ENCODE measurements around the gene EPYC. TPM values are rescaled to one million over a fixed set of nuclear protein-coding genes. Genes with fewer than 3 reads are reported as not detected.

Gene EPYC
- total RNA-seq, 1 donor from 2014 or later, result not detected

DNA sequence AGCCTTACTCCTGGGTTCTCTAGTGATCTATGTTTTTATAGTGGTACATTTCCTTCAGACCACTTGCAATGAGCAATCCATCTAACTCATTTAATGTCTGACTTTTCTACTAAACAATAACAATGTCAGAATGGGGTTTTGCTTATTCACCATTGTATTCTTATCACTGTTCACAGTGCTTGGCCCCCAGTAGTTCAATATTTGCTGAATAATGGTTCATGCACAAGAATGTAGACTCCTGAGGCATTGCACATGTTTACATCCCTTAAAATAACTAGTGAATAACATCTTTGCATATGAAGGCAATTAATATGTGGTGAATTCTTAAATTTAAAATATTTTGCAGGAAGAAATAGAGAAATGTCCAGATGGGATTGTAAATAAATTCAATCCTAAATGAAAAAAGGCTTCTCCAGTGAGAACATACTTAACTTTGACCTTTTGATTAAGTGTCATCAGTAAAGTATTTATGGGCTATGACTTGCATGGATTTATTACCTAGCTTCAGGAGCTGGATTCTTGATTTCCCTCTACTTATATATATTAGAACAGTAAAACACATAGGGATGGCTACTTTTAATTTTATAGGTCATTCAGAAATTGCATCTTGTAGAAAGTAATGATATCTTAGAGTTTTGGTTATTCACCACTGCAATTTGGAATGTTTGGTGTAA, 53.2 kb downstream of the EPYC start:
- H3K4me3 Mint-ChIP-seq, result no peak overlapping the region
- H3K9me3 Mint-ChIP-seq, result peaks cover 3% of the 10 kb centered on the region
- H3K36me3 Mint-ChIP-seq, result no peaks in the 10 kb centered on the region
- TF ChIP-seq, protein P1, sequence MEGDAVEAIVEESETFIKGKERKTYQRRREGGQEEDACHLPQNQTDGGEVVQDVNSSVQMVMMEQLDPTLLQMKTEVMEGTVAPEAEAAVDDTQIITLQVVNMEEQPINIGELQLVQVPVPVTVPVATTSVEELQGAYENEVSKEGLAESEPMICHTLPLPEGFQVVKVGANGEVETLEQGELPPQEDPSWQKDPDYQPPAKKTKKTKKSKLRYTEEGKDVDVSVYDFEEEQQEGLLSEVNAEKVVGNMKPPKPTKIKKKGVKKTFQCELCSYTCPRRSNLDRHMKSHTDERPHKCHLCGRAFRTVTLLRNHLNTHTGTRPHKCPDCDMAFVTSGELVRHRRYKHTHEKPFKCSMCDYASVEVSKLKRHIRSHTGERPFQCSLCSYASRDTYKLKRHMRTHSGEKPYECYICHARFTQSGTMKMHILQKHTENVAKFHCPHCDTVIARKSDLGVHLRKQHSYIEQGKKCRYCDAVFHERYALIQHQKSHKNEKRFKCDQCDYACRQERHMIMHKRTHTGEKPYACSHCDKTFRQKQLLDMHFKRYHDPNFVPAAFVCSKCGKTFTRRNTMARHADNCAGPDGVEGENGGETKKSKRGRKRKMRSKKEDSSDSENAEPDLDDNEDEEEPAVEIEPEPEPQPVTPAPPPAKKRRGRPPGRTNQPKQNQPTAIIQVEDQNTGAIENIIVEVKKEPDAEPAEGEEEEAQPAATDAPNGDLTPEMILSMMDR (IDR thresholded peaks at IDR 0.05; ENCODE audit: unreplicated experiment), result no peak
- no peak for DNase-seq (ENCODE audit: low spot score in 2 of 2, unreplicated experiment in 2 of 2)
- H3K4me1 Mint-ChIP-seq, result peaks cover 20% of the 10 kb centered on the region
- no peak overlapping the region for H3K27ac Mint-ChIP-seq
- no peaks in the 10 kb centered on the region for H3K27me3 Mint-ChIP-seq (ENCODE audit: low read depth)

DNA sequence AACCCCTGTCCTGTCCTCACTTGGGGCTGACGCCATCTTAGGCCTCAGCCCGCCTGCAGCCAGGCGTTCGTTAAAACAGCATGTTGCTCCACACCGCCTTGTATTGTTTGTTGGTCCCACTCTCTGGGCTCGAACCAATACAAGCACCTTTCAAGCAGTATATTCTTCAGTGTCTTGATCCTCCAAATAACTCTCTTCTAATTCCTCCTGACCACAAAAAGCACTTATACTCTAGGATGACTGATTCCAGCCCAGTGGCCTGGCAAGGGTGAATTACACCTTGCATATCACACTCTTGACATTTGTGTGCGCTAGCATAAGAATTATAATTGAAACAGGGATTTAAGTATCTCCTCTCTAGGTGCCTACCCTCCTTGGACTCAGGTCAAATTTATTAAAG, 56.9 kb downstream of the EPYC start:
- no peak for DNase-seq (ENCODE audit: low spot score in 2 of 2, unreplicated experiment in 2 of 2)
- Mint-ChIP-seq H3K27me3 (ENCODE audit: low read depth) (no peaks in the 10 kb centered on the region), H3K4me1 (peaks cover 20% of the 10 kb centered on the region), H3K4me3 (no peak overlapping the region), H3K27ac (no peak overlapping the region), H3K9me3 (peaks cover 3% of the 10 kb centered on the region), H3K36me3 (no peaks in the 10 kb centered on the region)
- TF ChIP-seq, protein P1 (IDR thresholded peaks at IDR 0.05; ENCODE audit: unreplicated experiment), result no peak

DNA sequence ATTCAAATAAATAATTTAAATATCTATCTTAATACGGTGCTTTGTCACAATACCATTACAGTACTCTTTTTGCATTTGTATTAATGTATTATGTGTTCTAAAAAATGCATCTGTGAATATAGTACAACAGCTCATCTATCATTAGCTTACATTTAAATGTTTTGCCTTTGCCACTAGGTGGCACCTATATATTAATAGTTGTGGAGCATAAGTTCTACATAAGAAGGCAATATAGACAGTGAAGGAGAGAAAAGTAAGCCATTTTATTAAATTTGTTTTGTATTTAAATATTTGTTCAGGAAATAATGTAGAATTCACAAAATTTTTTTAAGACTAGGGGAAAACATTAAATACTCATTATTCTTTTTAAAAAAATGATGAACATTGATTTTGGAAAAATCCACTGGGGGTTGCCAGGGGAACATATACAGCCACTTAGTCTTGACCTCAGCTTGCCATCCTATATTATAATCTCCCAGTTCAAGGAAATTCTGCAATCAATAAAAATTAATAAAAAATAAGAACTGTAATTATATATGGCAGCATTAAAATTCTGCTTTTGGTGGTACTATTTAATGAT, 59.6 kb downstream of the EPYC start:
- no peak for DNase-seq (ENCODE audit: low spot score in 2 of 2, unreplicated experiment in 2 of 2)
- TF ChIP-seq, protein P1 (IDR thresholded peaks at IDR 0.05; ENCODE audit: unreplicated experiment), result peak; percentile 60
- no peaks in the 10 kb centered on the region for H3K36me3 Mint-ChIP-seq
- H3K4me3 Mint-ChIP-seq, result no peak overlapping the region
- H3K27ac Mint-ChIP-seq, result no peak overlapping the region
- H3K4me1 Mint-ChIP-seq, result peaks cover 11% of the 10 kb centered on the region
- H3K9me3 Mint-ChIP-seq, result peaks cover 3% of the 10 kb centered on the region
- no peaks in the 10 kb centered on the region for H3K27me3 Mint-ChIP-seq (ENCODE audit: low read depth)

DNA sequence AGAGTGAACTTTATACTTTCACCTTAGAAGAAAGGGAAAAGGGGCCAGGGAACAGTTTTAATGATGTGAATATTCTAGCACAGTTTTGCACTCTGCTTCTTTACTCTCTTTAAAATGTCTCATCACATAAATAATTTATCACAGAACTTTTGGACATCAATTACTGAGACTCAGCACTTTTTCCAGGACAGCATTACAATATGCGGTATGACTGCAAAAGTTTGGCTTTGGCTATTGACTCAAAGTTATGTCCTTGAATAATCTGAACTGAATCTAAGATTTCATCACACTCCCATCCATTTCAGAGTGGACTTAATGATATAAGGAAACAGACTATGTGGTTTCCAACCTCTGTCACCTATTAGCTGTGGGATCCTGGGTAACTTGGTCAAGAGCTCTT, 61.5 kb downstream of the EPYC start:
- no peaks in the 10 kb centered on the region for H3K27me3 Mint-ChIP-seq (ENCODE audit: low read depth)
- no peaks in the 10 kb centered on the region for H3K36me3 Mint-ChIP-seq
- no peak overlapping the region for H3K27ac Mint-ChIP-seq

DNA sequence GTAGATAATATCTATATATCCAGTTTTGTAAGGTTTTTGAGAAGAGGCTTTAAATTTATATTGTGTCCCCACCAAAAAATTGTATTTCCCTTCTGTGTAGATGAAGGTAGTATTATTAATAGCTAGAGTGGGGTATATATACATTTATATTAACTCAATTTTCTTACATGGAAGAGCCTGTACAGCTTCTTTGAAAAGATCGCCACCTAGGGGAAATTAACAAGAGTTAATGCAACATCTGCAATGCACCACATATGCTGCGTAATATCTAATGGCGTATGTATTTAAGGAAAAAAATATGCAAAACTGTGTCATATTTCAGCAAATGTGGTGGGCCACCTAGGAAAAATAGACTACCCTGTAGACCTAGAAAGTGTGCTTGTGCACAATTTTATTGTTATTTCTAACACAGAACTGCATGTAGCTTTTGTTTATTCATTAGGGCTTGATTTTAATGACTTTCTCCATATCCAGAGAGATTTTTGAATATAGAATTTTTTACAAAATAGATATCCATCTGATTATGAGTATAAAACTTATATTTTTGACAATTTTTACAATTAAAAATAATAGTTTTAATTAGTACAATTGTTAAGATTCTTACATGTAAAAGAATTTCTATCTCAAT, 63.8 kb downstream of the EPYC start:
- H3K9me3 Mint-ChIP-seq, result no peaks in the 10 kb centered on the region
- no peaks in the 10 kb centered on the region for H3K36me3 Mint-ChIP-seq
- no peak overlapping the region for H3K27ac Mint-ChIP-seq
- H3K4me1 Mint-ChIP-seq, result peaks cover 30% of the 10 kb centered on the region
- H3K4me3 Mint-ChIP-seq, result no peak overlapping the region
- DNase-seq (ENCODE audit: low spot score in 2 of 2, unreplicated experiment in 2 of 2), result no peak
- H3K27me3 Mint-ChIP-seq (ENCODE audit: low read depth), result no peaks in the 10 kb centered on the region
- TF ChIP-seq, protein P1 (IDR thresholded peaks at IDR 0.05; ENCODE audit: unreplicated experiment), result peak; percentile 69

More for the DNA sequence above, 61.5 kb downstream of the EPYC start:
- H3K9me3 Mint-ChIP-seq, result peaks cover 3% of the 10 kb centered on the region
- TF ChIP-seq, protein P1 (IDR thresholded peaks at IDR 0.05; ENCODE audit: unreplicated experiment), result no peak
- no peak overlapping the region for H3K4me3 Mint-ChIP-seq
- peaks cover 26% of the 10 kb centered on the region for H3K4me1 Mint-ChIP-seq
- DNase-seq (ENCODE audit: low spot score in 2 of 2, unreplicated experiment in 2 of 2), result no peak
